Stimulated activated CD4-positive, alpha-beta T cell treated with anti-CD3 and anti-CD28 coated beads, TNF-alpha, amount 100 ng/mL, for 24 hours (primary cell): ENCODE results near the gene ZNF653.
"Not testable (repeated sequence)": the region's sequence is repeated elsewhere in the genome, so short reads cannot be mapped to it uniquely, and the experiment has no call there.

Experiments
- DNase-seq, 3 experiments: peaks; one replicate each; pipeline ENCODE4 v3.0.0-alpha.2; 2020; ENCODE audit warnings: low read depth in 3 of 3

ZNF653 gene

DNA sequence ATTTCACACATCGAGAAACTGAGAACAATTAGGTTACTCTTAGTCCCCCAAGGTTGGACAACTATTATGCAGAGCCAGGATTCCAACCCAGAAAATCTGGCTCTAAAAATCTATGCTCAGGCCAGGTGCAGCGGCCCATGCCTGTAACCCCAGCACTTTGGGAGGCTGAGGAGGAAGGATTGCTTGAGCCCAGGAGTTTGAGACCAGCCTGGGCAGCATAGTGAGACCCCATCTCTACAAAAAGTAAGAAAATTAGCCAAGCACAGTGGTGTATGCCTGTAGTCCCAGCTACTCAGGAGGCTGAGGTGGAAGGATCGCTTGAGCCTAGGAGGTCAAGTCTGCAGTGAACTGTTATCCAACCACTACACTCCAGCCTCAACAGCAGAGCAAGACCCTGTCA lies 72.1 kb downstream of the ZNF653 start:
- DNase-seq = not testable (repeated sequence)
